DMS 273 treated with DMSO at 0.1 percent for 48 hours (cell line): ENCODE results near the gene SLC47A2.
A peak's percentile ranks its signal among the peaks of the same experiment; 100 is the strongest.

ENCODE experiments used
- DNase-seq: peaks from one replicate; lab custom pipeline; 2025; lab: John Stamatoyannopoulos, UW

The SLC47A2 gene

GRCh38 chr17:19747829-19748806 lies 31.7 kb upstream of the SLC47A2 start, which contains the start of gene ALDH3A1:
Gene ALDH3A1 (minus strand): TSS chr17:19748298. CDS start chr17:19745129, 3,169 bp downstream.
- DNase-seq: no peak

DNA sequence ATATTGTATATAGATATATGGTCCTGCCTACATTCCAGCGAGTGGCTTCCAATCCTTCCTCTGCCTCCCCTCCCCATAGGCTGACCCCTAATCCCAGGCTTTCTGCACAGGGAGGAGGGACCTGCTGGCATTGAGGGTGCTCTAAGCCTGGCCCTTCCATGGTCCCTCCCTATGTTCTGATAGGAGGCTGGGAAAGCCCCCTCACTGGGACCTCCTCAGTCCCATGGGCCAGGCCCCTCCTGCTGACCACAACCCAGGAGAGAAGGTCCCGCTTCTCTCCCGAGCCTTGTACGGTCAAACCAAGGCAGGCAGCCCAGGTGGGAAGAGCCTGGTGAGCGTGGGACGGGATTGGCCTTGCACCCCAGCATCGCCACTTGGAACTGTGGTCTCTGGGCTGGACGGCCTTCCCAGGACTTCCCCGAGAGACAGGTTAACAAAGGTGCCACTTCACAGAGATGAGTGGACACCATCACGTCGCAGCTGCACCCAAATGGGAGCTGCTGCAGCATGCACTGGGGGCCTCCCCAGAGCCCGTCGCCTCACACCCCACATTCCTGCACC lies 30.9 kb upstream of the SLC47A2 start:
- no peak for DNase-seq

- DNase-seq: no peak
These were observed 30.1 kb upstream of the SLC47A2 start for GRCh38 chr17:19746517-19746916.

DNA sequence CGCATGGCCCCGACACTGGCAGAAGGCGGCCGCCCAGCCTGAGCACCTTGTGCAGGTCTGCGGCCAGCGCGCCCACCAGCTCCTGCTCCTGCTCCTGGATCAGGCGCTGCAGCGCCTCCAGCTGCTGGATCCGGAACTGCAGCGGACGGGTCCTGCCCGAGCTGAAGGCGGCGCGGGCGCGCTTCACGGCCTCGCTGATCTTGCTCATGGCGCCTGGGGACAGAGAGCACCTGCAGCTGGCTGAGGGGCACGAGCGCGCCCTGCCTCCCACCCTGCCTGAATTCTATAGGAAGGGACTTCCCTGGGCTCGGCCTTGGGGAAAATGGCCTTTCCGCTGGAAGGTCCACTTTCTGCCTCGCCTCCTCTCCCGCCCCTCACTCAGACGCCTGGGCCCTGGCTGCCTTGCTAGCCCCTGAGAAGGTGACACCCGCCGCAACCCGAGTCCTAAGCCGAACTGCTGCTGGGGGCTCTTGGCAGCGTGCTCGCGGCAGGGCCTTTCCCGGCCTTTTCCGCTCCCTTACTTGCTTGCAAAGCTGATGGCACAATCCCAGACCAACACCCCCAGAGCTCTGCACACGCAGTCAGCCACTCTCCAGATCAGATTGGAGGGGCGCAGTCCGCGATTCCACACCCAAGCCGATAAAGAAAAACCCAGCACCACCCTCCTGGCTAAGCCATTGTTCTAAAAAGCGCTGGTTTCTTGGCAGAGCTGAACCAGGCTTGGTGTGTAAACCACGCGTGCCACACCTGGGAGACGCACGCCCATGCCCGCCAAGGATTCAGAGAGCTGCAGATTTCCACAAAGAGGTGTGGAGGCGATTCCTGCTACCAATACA lies 28.8 kb upstream of the SLC47A2 start:
- DNase-seq: no peak

- no peak for DNase-seq
These were observed 28.1 kb upstream of the SLC47A2 start for GRCh38 chr17:19744492-19744891.

DNA sequence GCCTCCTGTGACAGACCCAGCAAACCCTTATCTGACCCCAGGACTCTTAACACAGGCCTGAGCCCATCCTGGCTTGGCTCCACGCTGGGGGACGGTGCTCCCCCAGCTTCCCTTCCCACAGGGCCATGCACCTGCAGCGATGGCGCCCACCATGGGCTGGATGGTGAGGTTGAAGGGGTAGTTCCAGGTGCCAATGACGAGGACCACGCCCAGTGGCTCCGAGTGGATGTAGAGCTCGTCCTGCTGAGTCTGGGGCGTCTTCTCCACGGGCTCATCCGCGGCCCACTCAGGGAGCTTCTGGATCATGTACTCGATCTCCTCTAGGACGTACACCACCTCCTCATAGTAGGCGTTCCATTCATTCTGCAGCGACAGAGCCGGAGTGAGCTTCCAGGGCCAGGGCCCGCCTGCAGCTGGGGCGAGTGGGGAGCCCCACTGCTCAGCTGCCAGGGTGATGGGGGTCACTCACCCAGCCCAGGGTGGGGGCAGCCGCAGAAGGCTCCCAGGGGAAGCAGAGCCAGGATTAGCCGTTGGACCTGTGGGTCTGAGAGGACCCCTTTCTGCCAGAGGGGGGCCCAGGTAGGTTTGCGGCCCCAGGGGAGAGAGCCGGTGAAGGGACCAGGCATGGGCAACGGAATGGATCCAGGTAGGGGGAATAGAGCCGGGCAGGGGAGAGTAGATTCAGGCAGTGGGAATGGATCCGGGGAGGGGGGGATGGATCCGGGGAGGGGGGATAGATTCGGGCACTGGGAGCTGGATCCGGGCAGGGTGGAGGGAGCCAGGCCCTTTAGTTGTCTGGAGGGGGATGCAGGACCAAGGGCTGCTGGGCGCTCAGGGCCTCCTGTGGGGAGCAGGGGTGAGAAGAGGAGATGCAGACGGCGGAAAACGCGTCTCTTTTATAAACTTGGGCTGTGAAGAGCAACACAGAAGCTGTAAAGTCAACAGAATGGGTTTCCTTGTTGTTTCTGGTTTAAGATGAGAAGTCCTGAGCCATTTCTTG lies 27.0 kb upstream of the SLC47A2 start:
- DNase-seq: no peak

DNA sequence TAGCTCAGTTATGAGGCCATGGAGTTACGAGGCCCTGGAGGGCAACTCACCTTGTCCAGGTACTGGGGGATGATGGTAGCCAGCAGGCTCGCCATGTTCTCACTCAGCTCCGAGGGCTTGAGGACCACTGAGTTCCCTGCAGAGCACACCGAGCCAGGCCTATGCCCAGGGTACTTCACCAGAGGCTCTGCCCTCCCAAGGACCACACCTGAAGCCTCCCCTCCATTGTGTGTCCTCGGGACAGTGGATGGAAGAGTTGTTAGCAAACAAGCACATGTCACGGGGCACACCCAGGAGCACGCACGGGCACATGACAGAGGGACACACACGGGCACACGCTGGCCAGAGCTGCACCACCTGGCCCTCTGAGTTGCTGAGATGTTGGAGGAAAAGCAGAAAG lies 26.1 kb upstream of the SLC47A2 start:
- DNase-seq: no peak

- DNase-seq: no peak
These were observed 25.6 kb upstream of the SLC47A2 start for GRCh38 chr17:19741832-19742457.

DNA sequence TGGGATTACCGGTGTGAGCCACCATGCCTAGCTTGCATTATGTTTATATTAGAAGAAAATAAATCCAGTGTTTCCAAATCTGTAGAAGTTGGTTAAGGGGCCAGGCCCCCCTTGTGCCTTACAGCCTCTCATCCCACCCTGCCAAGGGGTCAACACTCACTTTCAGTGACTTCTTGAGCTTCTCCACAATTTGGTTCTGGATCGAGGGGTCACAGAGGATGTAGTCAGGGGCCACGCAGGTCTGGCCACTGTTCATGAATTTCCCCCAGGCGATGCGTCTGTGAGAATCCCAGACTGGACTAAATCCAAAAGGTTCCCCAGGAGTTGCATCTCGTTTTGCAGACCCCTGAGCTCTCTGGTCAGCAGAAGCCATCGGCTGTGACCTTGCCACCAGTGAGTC lies 24.5 kb upstream of the SLC47A2 start:
- DNase-seq: no peak

DNA sequence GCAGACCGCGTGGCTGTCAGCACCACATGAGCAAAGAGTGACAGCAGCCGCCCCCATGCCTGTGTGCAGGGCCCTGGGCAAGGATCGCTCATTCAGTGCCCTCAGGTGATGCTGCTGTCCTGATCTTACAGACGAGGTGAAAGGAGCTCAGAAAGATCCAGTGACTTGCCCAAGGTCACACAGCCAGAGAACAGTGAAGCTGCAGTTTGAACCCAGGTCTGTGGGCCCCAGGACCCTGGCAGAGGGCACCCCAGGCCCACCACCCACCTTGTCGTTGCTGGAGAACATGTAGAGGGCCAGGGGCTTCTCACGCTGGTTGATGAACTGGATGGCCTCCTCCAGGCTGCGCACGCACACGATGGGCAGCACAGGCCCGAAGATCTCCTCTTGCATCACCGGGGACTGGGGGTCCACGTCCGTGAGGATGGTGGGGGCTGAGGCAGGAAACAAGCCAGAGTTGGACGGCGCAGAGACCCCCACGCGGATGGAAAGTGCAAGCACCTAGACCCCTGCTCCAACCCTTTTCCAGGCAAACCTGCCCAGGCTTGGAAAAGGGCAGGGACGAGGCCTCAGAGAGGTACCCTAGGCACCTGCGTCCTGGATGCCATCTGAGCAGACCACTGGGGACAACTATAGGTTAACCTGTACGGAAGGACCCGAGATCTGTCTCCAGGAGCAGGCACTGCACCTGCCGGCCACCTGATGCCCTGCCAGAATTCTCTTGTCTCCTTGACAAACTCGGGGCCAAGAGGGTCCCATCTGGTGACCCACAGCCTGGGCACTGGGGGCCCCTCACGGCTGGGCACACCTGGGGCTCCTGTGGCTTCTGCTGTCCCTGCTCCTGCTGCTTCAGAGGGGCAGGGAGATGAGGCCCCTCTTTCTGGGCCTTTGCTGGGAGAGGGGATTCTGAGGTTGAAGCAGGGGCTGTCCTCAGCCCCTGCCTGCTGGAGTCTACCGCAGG lies 23.1 kb upstream of the SLC47A2 start:
- no peak for DNase-seq

DNA sequence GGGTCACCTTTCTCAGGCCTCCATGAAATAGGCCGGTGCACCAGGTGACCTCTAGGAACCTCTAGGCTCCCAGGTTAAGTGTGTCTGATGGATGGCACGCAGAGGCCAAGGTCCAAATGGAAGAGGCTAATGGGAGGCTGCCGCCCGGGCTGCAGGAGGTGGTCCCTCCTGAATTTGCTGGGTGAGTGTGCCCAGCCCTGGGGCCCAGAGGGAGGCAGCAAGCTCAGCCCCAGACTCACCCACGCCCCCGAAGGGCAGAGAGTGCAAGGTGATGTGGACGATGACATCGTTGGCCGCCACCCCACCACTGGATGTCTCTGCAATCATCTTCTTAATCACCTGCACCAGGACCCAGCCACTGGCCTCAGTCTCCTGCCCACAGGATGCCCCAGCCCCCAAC lies 22.4 kb upstream of the SLC47A2 start:
- no peak for DNase-seq

DNA sequence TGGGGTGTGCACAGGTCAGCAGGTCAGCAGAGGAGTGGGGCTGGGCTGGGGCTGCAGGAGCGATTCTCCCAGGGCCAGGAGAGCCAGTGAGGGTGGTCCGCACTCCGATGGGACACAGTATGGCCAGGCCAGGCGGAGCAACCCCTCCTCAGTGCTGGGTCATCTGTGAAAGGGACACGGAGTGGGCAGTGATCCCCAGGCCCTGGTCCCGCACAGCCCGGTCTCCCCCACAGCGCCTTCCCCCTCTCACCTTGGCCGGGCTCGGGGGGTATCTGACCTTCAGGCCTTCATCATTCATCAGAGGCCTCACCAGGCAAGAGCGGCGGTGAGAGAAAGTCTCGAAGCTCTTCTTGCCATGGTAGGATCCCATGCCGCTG lies 21.7 kb upstream of the SLC47A2 start:
- DNase-seq: no peak

DNA sequence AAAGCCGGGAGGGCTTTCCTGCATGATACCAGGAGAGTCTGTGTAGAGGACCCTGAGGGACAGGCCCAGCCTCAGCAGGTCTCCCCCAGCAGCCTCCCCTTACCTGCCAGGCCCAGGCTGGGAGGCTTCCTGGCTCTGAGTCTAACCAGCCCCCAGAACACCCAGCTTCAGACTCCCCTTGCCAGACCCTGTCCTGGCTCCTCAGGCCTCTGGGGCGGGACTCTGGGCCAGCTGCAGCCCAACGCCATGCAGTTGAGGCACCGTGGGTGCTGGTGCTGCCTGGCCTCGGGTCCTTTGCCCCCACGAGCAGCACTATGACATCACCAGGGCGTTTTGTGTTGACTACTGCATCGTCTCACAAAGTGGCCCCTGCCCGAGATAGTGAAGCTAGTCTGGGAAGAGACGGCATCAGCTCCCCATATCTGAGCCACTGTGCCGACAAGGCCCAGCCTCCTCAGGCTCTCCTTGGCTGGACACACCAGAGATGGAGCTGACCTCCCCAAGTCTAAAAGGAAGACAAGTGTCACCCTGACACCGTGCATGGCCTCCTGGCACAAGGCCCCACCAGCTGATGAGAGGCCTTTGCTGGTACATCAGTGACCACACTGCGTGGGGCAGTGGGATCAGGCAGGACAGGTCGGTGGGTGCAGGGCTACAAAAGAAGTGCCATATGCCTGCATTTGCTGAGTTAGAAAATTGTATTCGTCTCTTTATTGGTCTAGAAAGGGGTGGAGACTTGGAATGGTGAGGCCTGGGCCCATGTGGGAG lies 21.1 kb upstream of the SLC47A2 start:
- no peak for DNase-seq

DNA sequence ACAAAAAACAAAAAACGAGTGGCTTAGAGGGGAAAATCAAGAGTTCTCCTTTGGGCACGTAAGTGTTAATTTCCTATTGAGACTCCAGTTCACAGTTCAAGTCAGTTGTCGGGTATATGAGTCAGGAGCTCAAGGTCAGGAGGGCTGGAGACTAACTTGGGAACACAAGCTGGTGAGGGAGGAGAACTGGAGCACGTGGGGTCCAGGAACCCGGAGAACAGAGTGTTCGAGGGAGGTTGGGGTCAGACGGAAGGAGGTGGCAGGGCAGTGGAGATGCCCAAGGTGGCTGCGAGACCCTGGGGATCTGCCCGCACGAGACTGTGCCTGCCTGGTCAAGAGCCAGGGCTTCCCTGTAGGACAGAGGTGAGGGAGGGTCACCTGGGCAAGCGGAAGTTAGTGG lies 19.7 kb upstream of the SLC47A2 start:
- DNase-seq: no peak

- DNase-seq: no peak
These were observed 17.7 kb upstream of the SLC47A2 start for GRCh38 chr17:19733953-19734526.

DNA sequence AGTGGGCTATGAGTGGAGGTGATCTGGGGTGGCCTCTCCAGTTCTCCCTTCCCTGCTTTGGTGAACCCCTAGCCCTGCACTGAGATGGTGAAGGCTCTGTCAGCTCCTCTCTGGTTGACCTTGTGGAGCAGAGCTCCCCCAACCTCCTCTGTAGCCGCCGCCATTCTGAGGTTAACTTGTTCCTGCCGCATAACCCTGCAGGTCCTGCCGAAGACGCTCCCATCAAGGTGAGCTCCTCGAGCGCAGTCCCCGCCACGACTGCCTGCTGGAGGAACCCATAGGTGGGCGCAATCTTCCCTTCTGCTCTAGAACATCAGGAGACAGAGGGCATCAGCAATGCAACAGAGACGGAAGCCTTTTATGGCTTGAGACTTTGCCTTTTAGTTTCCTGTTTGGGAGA lies 15.2 kb upstream of the SLC47A2 start:
- no peak for DNase-seq

DNA sequence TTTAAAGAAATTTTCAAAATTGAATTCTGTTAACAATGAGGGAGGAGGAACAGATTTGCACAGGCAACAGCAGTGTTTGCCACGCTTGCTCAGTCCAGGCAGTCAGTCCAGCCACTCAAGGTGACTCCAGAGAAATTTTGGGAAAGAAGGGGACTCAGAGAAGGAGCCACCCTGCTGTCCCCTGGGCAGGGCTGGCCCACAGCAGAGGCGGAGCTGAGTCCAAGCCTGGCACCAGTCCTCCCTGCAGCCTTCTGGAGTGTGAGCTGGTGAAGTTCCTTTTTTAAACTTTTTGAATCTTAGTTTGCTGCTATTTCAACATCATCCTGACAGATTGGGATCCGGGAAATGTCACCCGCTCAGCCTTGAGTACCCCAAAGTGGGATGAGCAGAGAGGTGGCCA lies 14.5 kb upstream of the SLC47A2 start:
- DNase-seq: no peak

DNA sequence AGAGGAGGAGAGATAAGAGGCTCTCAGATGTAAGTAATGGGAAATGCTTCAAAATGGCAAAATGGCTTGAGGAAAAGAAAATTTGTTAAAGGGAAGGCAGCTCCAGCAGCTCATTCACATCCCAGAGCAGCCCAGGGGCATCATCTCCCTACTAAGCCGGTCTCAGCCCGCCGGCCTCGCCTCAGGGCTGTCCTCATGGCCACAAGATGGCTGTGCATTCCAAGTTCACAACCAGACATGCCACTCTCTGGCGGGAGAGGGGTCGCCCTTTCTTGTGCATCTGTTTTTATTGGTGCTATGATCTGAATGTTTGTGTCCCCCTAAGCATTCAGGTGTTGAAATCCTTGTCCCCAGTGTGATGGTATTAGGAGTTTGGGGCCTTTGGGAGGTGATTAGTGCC lies 13.5 kb upstream of the SLC47A2 start:
- no peak for DNase-seq

DNA sequence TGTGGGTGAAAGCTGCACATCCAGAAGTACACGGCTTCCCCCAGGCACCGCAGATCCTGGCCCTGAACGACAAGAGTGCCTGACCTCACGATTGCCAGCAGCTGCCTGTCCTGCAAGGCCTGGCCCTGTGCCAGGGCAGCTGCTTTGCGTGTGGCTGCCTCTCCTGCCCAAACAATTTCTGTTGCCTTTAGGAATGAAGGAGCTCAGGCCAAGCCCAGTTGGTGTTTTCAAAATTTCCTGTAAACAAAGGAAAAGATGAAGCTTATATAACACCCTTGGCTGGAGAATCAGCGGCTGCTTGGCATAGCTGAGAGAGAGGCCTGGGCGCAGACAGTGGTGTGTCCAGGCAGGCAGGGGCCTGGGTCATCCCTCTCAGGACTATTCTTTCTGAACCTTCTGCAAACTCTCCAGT lies 11.7 kb upstream of the SLC47A2 start:
- DNase-seq: peak; percentile 11
